Ishikawa (cell line): ENCODE data around the gene KBTBD12.

Experiments used
- CEBPB ChIP-seq: IDR thresholded peaks from 2 replicates; pipeline ENCODE4 v1.6.1; 2012
- CREB1 ChIP-seq: IDR thresholded peaks from 2 replicates; pipeline ENCODE4 v1.6.1; 2012; ENCODE audit warnings: low read depth
- EGR1 ChIP-seq: IDR thresholded peaks from 2 replicates; pipeline ENCODE4 v1.6.1; 2012
- EP300 ChIP-seq: IDR thresholded peaks from 2 replicates; pipeline ENCODE4 v1.6.1; 2012; ENCODE audit warnings: borderline replicate concordance
- FOXM1 ChIP-seq: IDR thresholded peaks from 2 replicates; pipeline ENCODE4 v1.6.1; 2012; ENCODE audit warnings: low read depth, borderline replicate concordance
- MAX ChIP-seq: IDR thresholded peaks from 2 replicates; pipeline ENCODE4 v1.6.1; 2012
- NFIC ChIP-seq: IDR thresholded peaks from 2 replicates; pipeline ENCODE4 v1.6.1; 2012
- RAD21 ChIP-seq: IDR thresholded peaks from 2 replicates; pipeline ENCODE4 v1.6.1; 2012; ENCODE audit warnings: low read depth
- REST ChIP-seq: IDR thresholded peaks from 2 replicates; pipeline ENCODE4 v1.6.1; 2012; ENCODE audit warnings: low read depth, mild to moderate bottlenecking
- TAF1 ChIP-seq: IDR thresholded peaks from 2 replicates; pipeline ENCODE4 v1.6.1; 2012; ENCODE audit warnings: low read depth, mild to moderate bottlenecking
- TCF12 ChIP-seq: IDR thresholded peaks from 2 replicates; pipeline ENCODE4 v1.6.1; 2012; ENCODE audit warnings: low read depth
- TEAD4 ChIP-seq: IDR thresholded peaks from 2 replicates; pipeline ENCODE4 v1.6.1; 2012
- USF1 ChIP-seq: IDR thresholded peaks from 2 replicates; pipeline ENCODE4 v1.6.1; 2012
- YY1 ChIP-seq: IDR thresholded peaks from 2 replicates; pipeline ENCODE4 v1.6.1; 2012; ENCODE audit warnings: low read depth
- ZBTB7A ChIP-seq: IDR thresholded peaks from 2 replicates; pipeline ENCODE4 v1.6.1; 2012; ENCODE audit warnings: low read depth

The KBTBD12 gene

GRCh38 chr3:127886956-127887231 is 28.1 kb upstream of the KBTBD12 start:
- TF ChIP-seq RAD21 (no peak), REST (no peak), NFIC (no peak), TCF12 (no peak), CREB1 (no peak), USF1 (no peak), EGR1 (no peak)

GRCh38 chr3:127887321-127887720 is 27.7 kb upstream of the KBTBD12 start:
- no peak for TF ChIP-seq MAX
- TF ChIP-seq CREB1, result no peak
- no peak for TF ChIP-seq CEBPB
- no peak for TF ChIP-seq EGR1
- TF ChIP-seq ZBTB7A, result no peak
- TF ChIP-seq USF1, result no peak
- TF ChIP-seq TEAD4, result no peak
- TF ChIP-seq EP300, result no peak

GRCh38 chr3:127888156-127888555 is 26.9 kb upstream of the KBTBD12 start:
- TF ChIP-seq REST (no peak), USF1 (no peak), EGR1 (no peak), CREB1 (no peak), RAD21 (no peak), TEAD4 (no peak), FOXM1 (no peak), NFIC (no peak), TCF12 (no peak), YY1 (no peak), EP300 (no peak), MAX (no peak), TAF1 (no peak), ZBTB7A (no peak)

- TF ChIP-seq FOXM1 (no peak), NFIC (no peak), USF1 (no peak), TEAD4 (no peak), ZBTB7A (no peak), CEBPB (no peak), REST (no peak), EGR1 (no peak), RAD21 (no peak), YY1 (no peak), MAX (no peak), EP300 (no peak)
These were observed 26.4 kb upstream of the KBTBD12 start for GRCh38 chr3:127888564-127889107.
